Esophagus muscularis mucosa (tissue), 4 donors: Measurements from ENCODE around the gene FOXO3. TPM values are rescaled to one million over a fixed set of nuclear protein-coding genes. Genes with fewer than 3 reads are reported as not detected.

Experiments
- DNase-seq: peaks from one replicate; pipeline ENCODE4 v3.0.0-alpha.2; 2017; ENCODE audit errors: extremely low spot score
- H3K27ac ChIP-seq, 4 donors: fragments of 200-600 bp; sonication (generic); replicated peaks in 1 of 4; 1 replicate in 3 of 4; 2 replicates in 1 of 4; pipeline ENCODE4 v1.5.1; 2016 to 2019; ENCODE audit warnings: mild to moderate bottlenecking in 1 of 4
- H3K27me3 ChIP-seq, 4 donors: fragments of 200-600 bp; sonication (generic); one replicate each; pipeline versions ENCODE4 v1.5.1 to v1.6.0; 2016 to 2019
- H3K36me3 ChIP-seq, 4 donors: fragments of 200-600 bp; sonication (generic); one replicate each; pipeline ENCODE4 v1.5.1; 2016 to 2019
- H3K4me1 ChIP-seq, 4 donors: fragments of 200-600 bp; sonication (generic); one replicate each; pipeline ENCODE4 v1.5.1; 2016 to 2019
- H3K4me3 ChIP-seq, 4 donors: fragments of 200-600 bp; sonication (generic); 1 replicate in 2 of 4; 2 replicates in 2 of 4; pipeline ENCODE4 v1.5.1; 2016 to 2019; ENCODE audit warnings: mild to moderate bottlenecking in 4 of 4, moderate library complexity in 1 of 4
- H3K9me3 ChIP-seq, 4 donors: fragments of 200-600 bp; sonication (generic); 1 replicate in 3 of 4; 2 replicates in 1 of 4; pipeline ENCODE4 v1.5.1; 2016 to 2019
- CTCF ChIP-seq, 3 experiments: fragments of 200-600 bp in 2 of 3; fragments of 450-650 bp in 1 of 3; sonication (generic) in 2 of 3; IDR thresholded peaks; one replicate each; pipeline ENCODE4 v1.5.1; 2017 to 2019; ENCODE audit warnings: antibody characterized with exemption in 3 of 3, mild to moderate bottlenecking in 2 of 3, moderate library complexity in 1 of 3
- EP300 ChIP-seq: sonication (generic); formaldehyde crosslinking; IDR thresholded peaks from one replicate; pipeline ENCODE4 v1.6.1; 2017; ENCODE audit warnings: antibody characterized with exemption
- POLR2A ChIP-seq: fragments of 450-650 bp; IDR thresholded peaks from one replicate; pipeline ENCODE4 v1.6.1; 2017; ENCODE audit warnings: antibody characterized with exemption, moderate library complexity, mild to moderate bottlenecking, low read depth
- POLR2AphosphoS5 ChIP-seq, 2 donors: sonication (generic); formaldehyde crosslinking; IDR thresholded peaks; one replicate each; pipeline ENCODE4 v1.6.1; 2017; ENCODE audit warnings: antibody characterized with exemption in 2 of 2
- WGBS: methylation state at CpG from one replicate; pipeline ENCODE4 v1.1.5; 2018; 5-methylcytosine and 5-hydroxymethylcytosine counted together
- intact Hi-C: fragments of 100-400 bp; cut with DNase I; formaldehyde crosslinking; loops from one replicate; pipeline ENCODE4 v1.15.1; 2023
- small RNA-seq, 3 donors: library from RNA; depleted of rRNA; stranded (forward); fragments of <200 nt; gene quantifications; one replicate each; pipeline ENCODE3, GENCODE V24; 2016
- total RNA-seq, 4 donors: library from RNA; depleted of rRNA; stranded (reverse); fragments of >200 nt; gene quantifications; one replicate each; pipeline versions ENCODE4 v1.1.0 to v1.2.1, GENCODE V29; 2016

Gene FOXO3
- total RNA-seq, 4 donors from 2014 or later: 92.2 to 154 (median 122) TPM

DNA sequence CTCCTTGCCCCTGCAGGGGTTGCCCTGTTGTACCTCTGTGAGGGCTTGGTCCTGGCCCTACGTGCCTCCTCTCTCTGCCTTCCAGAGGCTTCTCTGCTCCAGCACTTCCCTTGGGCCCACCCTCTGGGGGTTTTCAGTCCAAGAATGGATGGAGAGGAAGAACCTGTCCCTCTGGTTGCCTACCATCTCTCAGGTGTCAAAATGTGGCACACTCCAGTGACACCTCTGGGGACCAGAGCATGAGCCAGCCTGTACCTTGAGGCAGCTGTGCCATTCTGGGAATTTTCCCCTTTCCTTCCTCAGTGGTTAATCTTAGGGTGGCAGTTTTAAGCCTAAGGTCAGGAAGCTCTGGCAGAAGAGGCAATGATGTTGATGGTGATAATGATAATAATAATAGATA is 172.3 kb downstream of the FOXO3 start:
- WGBS: 100% methylated on average over 1 of the region's 1 CpG
- intact Hi-C loops: no loop called here

DNA sequence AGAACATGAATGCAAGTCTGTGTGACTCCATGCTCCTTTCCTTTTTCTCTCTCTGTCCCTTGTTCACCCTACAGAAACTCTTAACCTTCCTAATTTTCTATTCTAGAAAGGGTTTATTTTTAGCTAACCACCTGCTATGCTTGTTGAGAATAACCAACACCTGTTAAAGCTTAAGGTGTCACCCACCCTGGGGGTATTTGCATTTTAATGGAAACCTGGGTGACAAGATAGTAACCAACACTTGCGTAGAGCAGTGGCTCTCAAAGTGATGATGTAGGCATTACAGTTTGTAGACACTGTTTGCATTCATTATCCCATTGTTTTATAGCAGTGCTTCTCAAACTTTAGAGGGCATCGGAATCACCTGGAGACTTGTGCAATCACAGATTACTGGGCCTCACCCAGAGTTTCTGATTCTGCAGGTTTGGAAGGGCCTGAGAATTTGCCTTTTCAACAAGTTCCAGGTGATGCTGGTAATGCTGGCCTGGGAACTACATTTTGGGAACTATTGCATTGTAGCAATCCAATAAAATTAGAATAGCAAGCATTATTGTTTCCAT is 173.1 kb downstream of the FOXO3 start:
- DNase-seq: no peak
- Histone ChIP-seq H3K36me3 (no peaks in the 10 kb centered on the region), H3K27ac (no peak overlapping the region), H3K4me1 (peaks cover 6 to 14% (median 9%) of the 10 kb centered on the region in 4 donors), H3K9me3 (no peaks in the 10 kb centered on the region), H3K4me3 (no peak overlapping the region), H3K27me3 (no peaks in the 10 kb centered on the region)
- 97% methylated on average over 2 of the region's 2 CpGs for WGBS
- intact Hi-C loops: no loop called here
- TF ChIP-seq POLR2AphosphoS5 (IDR thresholded peaks at IDR 0.05) (no peak), EP300 (no peak), POLR2A (no peak), CTCF (IDR thresholded peaks at IDR 0.05) (no peak)

More for the DNA sequence above, 172.3 kb downstream of the FOXO3 start:
- H3K9me3 ChIP-seq: no peaks in the 10 kb centered on the region
- H3K27ac ChIP-seq: no peak overlapping the region
- no peaks in the 10 kb centered on the region for H3K27me3 ChIP-seq
- H3K4me3 ChIP-seq: no peak overlapping the region
- no peaks in the 10 kb centered on the region for H3K36me3 ChIP-seq
- peaks cover 6 to 7% (median 7%) of the 10 kb centered on the region in 4 donors for H3K4me1 ChIP-seq
- no peak for DNase-seq
- no peak for TF ChIP-seq POLR2A
- no peak for TF ChIP-seq EP300
- no peak for TF ChIP-seq POLR2AphosphoS5 (IDR thresholded peaks at IDR 0.05)

Small RNA genes lying within 50 kb of the gene (small RNA-seq; reads per million reads assigned to genes)
- gene AL391646.1 (0 reads per million in 3 donors), gene SUMO2P8 (0 reads per million in 3 donors)
